ENCODE measurements around the gene TRABD.
"Not testable (repeated sequence)": the region's sequence is repeated elsewhere in the genome, so short reads cannot be mapped to it uniquely, and the experiment has no call there.

The TRABD gene

GRCh38 chr22:50153056-50153755, 32.5 kb upstream of the TRABD start:
- DNase-seq = no peak

GRCh38 chr22:50153756-50154140, 32.0 kb upstream of the TRABD start:
- DNase-seq = no peak

- no peak for DNase-seq
These were observed 27.9 kb upstream of the TRABD start for GRCh38 chr22:50157709-50158375.

DNA sequence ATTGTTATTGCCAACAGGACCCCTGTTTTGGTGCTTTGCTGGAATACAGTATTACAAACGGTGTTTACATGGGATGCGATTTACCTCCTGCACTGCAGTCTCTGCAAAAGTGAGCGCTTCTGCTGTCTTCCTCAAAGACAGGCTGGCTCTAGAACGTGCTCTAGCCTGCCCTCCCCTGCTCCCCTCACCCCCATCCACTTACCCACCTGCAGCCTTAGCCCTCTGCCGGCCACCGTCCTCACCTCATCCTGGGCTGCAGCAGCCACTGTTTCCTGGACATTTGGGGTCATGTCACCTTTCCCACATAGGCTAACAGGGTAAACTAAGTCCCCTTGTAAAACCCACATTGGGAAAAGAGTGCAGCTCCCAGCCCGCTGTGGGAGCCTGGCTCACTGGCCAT, 24.8 kb upstream of the TRABD start:
- DNase-seq = no peak

DNA sequence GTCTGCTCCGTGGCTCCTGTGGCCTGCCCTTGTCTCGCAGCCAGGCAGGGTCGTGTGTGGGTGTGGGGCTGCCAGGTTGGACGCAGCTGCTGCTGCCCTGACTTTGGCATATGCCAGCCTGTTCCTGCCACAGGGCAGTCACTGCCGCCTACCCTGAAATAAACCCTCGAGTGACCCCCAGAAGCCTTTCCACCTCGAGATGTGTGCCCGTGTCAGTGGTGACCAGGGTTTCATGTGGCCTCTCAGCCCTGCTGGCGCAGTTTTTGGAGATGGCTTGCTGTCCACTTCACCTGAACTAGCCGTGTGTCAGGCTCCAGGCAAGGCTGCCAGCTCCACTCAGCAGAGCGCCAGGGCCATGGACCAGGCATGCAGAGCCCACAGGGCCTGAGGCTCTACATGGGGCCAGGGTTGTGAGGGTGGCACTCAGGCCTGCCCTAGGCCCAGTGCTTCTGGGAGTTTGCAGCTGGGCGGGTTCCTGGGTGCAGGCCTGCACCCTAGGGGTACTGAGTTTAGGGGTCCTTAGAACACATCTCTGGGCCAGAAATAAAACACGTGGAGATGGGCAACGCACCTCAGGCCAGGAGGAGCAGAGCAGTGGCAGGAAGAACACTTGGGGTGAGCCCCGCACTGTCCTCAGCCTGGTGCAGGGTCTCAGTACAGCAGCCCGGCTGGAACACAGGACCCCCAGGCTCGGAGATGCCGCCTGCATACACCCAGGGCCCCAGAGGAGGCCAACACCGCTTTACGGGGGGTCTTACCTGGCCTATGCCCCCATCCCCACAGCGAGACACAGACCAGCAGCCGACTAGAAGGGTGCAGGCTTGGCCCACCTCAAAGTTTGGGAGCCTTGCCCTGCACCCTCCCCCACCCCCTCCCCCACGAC, 24.0 kb upstream of the TRABD start:
- DNase-seq = no peak

DNA sequence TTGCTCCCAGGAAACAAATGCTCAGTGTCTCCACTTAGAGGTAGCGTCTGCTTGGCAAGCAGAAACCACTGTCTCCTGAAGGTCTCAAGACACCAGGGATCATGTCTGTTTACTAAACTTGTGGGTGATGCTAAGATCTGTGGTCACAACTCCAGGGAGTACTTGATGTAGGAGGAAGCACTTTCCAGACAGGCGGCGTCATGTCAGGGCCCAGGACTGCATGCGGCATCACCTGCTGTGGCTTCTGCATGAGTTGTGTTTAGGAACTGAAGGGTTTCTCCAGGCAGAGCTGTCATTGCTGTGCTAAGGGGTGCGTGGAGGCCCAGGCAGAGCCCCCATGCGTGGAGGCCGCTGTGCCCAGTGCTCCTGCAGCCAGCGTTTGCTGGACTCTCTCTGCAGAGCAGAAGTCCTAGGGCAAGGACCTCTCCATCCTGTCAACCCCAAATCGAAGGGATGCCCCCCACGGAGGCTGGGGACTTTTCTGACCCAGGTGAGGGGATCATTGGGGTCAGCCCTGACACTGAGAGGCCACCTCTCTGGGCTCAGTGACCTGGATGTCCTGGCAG, 23.2 kb upstream of the TRABD start:
- DNase-seq = no peak

DNA sequence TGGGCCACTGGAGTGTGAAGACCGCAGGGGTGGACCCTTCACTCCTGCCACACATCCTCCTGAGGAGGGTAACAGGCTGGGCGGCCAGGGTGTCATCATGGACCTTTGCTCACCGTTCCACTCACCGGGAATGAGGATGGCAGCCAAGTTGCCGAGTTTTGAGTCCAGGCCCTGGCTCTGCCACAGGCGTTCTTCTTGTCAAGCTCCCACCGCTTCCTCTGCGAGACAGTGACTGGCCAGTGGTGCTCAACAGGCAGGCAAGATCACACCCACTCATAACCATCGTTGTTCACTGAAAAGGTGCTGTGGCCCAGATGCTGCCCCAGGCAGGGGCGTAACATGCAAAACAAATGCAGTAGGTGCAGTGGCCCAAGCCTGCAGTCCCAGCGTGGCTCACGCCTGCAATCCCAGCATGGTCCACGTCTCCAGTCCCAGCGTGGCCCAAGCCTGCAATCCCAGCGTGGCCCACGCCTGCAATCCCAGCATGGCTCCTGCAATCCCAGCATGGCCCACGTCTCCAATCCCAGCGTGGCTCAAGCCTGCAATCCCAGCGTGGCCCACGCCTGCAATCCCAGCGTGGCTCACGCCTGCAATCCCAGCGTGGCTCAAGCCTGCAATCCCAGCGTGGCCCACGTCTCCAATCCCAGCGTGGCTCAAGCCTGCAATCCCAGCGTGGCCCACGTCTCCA, 20.1 kb upstream of the TRABD start:
- no peak for DNase-seq

DNA sequence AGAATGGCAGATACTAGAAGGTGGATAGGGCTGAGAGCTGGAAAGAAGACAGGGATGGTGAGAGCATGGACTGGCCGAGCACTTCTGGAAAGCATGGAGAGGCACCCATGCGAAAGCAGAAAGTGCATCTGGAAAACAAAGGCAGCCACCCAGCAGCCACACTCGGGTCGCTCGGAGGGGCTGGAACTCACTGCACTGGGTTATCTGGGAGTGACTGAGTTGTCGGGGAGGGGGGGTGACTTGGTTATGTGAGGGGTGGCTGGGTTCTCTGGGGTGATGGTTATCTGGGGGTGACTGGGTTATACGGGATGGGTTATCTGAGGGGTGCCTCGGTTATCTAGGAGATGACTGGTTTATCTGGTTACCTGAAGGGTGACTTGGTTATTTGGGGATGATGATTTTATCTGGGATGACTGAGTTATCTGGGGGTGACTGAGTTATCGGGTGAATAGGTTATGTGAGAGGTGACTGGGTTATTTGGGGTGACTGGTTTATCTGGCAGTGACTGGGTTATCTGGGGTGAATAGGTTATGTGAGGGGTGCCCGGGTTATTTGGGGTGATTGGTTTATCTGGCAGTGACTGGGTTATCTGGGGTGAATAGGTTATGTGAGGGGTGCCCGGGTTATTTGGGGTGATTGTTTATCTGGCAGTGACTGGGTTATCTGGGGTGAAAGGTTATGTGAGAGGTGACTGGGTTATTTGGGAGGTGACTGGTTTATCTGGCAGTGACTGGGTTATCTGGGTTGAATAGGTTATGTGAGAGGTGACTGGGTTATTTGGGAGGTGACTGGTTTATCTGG, 17.8 kb upstream of the TRABD start:
- no peak for DNase-seq

DNA sequence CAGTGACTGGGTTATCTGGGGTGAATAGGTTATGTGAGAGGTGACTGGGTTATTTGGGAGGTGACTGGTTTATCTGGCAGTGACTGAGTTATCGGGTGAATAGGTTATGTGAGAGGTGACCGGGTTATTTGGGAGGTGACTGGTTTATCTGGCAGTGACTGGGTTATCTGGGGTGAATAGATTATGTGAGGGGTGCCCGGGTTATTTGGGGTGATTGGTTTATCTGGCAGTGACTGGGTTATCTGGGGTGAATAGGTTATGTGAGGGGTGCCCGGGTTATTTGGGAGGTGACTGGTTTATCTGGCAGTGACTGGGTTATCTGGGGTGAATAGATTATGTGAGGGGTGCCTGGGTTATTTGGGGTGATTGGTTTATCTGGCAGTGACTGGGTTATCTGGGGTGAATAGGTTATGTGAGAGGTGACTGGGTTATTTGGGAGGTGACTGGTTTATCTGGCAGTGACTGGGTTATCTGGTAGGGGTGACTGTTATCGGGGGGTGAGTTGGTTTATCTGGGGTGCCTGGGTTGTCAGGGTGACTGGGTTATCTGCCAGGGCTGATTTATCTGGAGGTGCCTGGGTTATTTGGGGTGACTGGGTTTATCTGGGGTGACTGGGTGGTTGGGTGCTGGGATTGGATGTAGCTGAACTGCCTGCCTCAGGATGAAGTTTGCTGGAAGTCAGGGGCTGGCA, 17.1 kb upstream of the TRABD start:
- not testable (repeated sequence) for DNase-seq

DNA sequence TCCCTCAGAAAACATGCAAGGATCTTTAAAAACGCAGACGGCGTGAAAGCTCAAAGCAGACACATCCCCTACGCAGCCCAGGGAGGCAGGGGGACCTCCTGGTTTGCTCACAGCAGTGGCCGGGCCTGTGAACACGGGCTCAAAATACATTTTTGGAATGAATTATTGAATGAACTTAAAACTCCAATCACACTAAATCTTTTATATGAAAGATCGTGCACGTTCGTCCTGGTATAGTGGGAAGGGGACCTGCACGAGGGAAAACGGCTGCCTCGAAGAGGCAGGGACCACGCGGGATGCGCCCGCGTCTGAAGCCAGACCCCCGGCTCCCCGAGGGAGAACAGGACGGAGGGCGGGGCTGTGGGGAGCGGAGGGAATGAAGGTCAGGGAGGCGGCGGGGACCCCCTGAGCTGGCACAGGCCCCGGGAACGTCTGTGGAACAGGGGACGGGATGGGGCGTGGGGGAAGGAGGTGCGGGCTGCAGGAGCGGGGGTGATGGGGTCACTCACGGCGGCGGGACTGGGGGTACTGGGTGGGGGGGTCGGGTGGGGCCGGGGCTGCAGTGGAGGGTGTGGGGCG, 16.4 kb upstream of the TRABD start:
- DNase-seq = no peak

DNA sequence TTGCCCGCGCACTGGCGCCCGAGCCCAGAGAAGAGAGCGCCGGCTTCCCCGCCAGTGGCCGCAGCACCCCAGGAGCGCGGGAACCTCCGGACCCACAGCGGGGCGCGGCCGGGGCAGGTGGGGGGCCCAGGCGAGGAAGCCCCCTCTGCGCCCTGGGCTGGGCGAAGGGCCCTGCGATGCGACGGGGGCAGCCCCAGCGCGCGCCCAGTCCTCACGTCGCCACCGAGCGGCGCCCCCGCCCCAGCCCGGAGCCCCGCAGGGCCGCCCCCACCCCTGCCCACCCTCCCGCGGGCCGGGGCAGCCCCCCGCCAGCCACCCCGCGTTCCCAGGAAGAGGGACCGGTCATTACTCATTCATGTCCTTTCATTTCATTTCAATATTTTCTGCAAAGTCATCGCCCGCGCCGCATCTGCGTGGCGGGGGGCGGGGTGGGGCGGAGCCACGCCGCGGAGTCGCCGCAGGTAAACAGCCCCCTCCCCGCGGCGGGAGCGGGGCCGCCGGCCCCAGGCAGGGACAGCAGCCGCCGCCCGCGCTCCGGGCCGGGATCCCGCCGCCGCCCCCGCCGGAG, 15.9 kb upstream of the TRABD start:
- DNase-seq = no peak

GRCh38 chr22:50170453-50171318, 15.0 kb upstream of the TRABD start, which contains the start of gene PANX2:
Gene PANX2 (plus strand): TSS chr22:50170731. CDS start chr22:50170731, 0 bp downstream.
- no peak for DNase-seq

- no peak for DNase-seq
These were observed 14.3 kb upstream of the TRABD start for GRCh38 chr22:50171319-50171964.

DNA sequence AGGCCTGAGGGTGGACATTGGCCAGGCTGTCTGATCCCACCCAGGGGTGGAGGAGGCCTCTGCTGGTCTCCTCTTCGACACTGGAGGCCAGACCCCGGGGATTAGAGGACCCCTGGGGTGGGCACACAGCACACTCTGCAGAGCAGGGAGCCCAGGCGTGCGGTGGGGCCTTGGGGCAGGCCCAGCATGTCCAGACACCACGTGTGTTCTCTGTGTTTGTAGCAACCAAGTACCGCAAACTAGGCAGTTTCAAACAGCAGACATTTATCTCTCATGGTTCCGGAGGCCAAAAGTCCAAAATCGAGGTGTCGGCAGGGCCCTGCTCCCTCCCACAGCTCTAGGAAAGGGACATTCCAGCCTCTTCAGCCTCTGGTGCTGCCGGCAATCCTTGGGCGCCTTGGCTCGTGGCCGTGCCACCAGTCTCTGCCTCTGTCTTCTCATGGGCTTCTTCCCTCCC, 13.7 kb upstream of the TRABD start:
- DNase-seq = no peak

DNA sequence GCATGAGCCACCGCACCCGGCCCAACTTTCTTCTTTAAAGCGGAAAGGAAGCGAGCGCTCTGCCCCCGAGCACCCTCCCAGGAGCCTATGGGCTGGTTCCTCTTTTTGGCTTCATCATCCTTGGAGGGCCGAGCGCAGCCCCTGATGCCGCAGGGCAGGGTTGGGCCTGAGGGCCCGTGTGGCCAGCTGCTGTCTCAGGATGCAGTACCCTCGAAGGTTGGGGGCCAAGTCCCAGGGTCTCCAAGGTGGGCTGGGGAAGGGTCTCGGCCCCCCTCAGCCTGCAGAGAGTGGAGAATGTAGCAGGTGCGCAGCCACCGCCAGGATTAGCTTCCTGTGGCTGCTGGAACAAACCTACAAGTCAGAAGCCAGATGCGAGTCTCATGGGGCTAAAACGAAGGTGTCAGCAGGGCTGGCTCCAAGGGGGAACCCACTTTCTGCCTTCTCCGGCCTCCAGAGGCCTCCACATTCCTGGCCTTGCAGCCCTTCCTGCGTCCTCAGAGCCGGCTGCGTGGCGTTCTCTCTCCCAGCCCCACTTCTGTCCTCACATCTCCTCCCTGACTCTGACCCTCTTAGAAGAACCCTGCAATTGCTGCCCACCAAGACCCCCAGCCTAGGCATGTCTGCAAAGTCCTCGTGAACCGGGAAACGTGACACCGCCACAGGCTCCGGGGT, 12.3 kb upstream of the TRABD start:
- DNase-seq = no peak

- DNase-seq = no peak
These were observed 11.7 kb upstream of the TRABD start for GRCh38 chr22:50173983-50174355.

DNA sequence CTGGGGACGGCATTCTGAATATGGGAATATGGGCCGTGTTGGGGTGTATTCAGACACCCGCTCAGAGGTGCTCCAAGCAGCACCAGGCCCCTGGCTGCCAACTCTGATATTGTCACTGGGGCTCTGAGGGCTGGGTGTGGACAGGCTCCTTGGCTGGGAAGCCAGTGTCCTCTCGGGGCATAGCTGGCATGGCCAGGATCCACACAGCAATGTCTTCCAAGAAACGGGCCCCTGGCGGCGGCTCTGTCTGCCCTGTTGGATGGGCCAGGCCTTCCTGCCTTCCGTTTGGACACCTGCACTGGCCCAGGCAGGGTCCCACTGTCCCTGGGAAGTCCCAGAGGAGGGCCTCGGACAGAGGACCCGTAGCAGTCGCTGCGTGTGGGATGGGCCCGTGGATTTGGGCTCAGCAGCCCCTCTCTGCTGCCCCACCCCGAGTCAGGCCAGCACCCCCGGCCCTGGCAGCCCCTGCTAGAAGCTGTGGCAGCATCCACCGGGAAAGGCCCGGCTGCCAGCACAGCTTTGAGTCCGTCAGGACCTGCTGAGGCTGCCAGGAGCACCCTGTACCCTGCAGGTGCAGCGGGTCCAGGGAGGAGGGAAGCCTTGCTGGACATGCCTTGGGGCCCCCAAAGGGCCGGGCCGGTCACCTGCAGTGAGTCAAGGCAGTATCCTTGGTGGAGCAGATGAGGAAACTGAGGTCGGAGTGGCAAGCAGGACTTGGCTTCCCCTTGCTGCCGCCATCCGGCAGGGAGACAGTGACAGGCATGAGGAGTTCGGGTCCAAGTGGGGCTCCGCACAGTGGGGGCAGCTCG, 11.1 kb upstream of the TRABD start:
- no peak for DNase-seq

GRCh38 chr22:50175191-50175461, 10.6 kb upstream of the TRABD start:
- DNase-seq = no peak
